ENCODE data around the gene GALNT16. TPM values are rescaled to one million over a fixed set of nuclear protein-coding genes. Genes with fewer than 3 reads are reported as not detected.

Gene GALNT16
- total and polyA plus RNA-seq, 2 of the 8 experiments (the other 6 are each of a cell fraction or from before 2014, with no cell fraction given), result 5.4 to 6.3 TPM

DNA sequence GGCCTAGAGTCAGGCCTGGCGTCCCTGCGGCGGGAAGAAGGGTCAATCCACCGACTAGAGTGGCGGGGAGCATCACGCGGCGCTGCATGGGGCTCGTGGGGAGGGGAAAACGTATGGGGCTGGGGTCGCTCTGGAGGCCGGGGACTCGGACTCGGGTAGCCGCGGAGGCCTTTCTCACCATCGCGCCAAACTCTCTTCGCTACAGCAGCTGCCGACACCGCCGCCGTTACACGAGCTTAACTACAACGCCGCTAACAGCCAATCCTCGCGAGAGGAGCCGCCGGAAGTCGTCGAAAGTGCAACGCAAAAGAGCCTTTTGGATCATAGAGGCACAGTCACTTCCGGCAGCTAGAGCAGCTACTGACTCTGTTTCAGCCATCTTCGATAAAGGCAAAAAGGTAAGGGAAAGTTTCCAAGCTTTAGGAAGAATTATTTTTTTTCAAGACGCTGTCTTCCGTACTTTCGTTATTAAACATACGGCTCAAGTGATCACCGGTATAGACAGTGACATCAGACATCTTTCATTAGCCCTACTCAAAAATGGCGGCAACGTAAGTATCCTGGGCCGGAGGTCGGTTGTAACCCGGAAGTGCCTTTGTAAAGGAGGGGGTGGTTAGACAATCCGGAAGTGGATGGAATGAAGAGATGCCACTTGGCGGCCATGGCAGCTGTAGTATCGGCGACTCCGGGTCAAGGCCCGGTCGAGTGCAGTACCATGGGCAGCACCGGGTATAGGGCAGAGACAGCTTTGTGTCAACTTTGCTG lies 138.3 kb downstream of the GALNT16 start, which contains the start of the genes ERH and SLC39A9 (continued):
- no peak for TF ChIP-seq SP4 (IDR thresholded peaks at IDR 0.05; ENCODE audit: low read length)
- TF ChIP-seq, protein P1, sequence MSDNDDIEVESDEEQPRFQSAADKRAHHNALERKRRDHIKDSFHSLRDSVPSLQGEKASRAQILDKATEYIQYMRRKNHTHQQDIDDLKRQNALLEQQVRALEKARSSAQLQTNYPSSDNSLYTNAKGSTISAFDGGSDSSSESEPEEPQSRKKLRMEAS (IDR thresholded peaks at IDR 0.05), result no peak; the same call in 1 of the 2 replicates
- no peak for TF ChIP-seq SUZ12 (IDR thresholded peaks at IDR 0.05; ENCODE audit: low read length)
- TF ChIP-seq RFX5 (IDR thresholded peaks at IDR 0.05; ENCODE audit: borderline replicate concordance, low read depth, low read length), result no peak
- TF ChIP-seq SIRT6 (IDR thresholded peaks at IDR 0.05; ENCODE audit: low read length), result no peak
- TF ChIP-seq SIX5 (IDR thresholded peaks at IDR 0.05; ENCODE audit: low read depth, low read length), result peak; percentile 22; the same call in 1 of the 2 replicates
- TF ChIP-seq, protein P2, sequence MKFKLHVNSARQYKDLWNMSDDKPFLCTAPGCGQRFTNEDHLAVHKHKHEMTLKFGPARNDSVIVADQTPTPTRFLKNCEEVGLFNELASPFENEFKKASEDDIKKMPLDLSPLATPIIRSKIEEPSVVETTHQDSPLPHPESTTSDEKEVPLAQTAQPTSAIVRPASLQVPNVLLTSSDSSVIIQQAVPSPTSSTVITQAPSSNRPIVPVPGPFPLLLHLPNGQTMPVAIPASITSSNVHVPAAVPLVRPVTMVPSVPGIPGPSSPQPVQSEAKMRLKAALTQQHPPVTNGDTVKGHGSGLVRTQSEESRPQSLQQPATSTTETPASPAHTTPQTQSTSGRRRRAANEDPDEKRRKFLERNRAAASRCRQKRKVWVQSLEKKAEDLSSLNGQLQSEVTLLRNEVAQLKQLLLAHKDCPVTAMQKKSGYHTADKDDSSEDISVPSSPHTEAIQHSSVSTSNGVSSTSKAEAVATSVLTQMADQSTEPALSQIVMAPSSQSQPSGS (IDR thresholded peaks at IDR 0.05; ENCODE audit: low read length), result peak; percentile 96

Measured in H1 (cell line).